Hematopoietic multipotent progenitor cell treated with erythropoietin and hydrocortisone succinate and interleukin-3 and kit ligand, for 4 days (in vitro differentiated cells): Measurements from ENCODE around the gene TFR2.

Source experiments
- DNase-seq: peaks from one replicate; pipeline ENCODE4 v3.0.0-alpha.2; 2015

TFR2 gene

GRCh38 chr7:100584683-100585510, 56.5 kb downstream of the TFR2 start:
- DNase-seq, result no peak

GRCh38 chr7:100584054-100584682, 57.2 kb downstream of the TFR2 start:
- peak; percentile 59 for DNase-seq

GRCh38 chr7:100583132-100584053, 58.0 kb downstream of the TFR2 start:
- peak; percentile 96 for DNase-seq

- DNase-seq, result no peak
Measured at GRCh38 chr7:100582650-100583049, 58.7 kb downstream of the TFR2 start.

GRCh38 chr7:100582041-100582579, 59.2 kb downstream of the TFR2 start:
- no peak for DNase-seq

- DNase-seq, result no peak
Measured at GRCh38 chr7:100580466-100581283, 60.7 kb downstream of the TFR2 start.

- no peak for DNase-seq
Measured at GRCh38 chr7:100578246-100579183, 62.8 kb downstream of the TFR2 start.

- no peak for DNase-seq
Measured at GRCh38 chr7:100577507-100577906, 63.8 kb downstream of the TFR2 start.

- no peak for DNase-seq
Measured at GRCh38 chr7:100577103-100577502, 64.2 kb downstream of the TFR2 start.

- DNase-seq, result no peak
Measured at GRCh38 chr7:100576384-100576993, 64.9 kb downstream of the TFR2 start.

- no peak for DNase-seq
Measured at GRCh38 chr7:100575746-100576383, 65.5 kb downstream of the TFR2 start.

- no peak for DNase-seq
Measured at GRCh38 chr7:100575206-100575631, 66.1 kb downstream of the TFR2 start.

GRCh38 chr7:100574362-100575205, 66.8 kb downstream of the TFR2 start:
- DNase-seq, result no peak

- DNase-seq, result no peak
Measured at GRCh38 chr7:100573691-100574361, 67.5 kb downstream of the TFR2 start, which contains the start of gene SAP25. TSS of gene SAP25 (minus strand) at chr7:100573900. CDS start at chr7:100573742, 158 bp downstream.

GRCh38 chr7:100572949-100573675, 68.2 kb downstream of the TFR2 start:
- DNase-seq, result no peak

- DNase-seq, result no peak
Measured at GRCh38 chr7:100572281-100572948, 68.9 kb downstream of the TFR2 start.

GRCh38 chr7:100571829-100572116, 69.6 kb downstream of the TFR2 start:
- no peak for DNase-seq
